Fibroblast of peridontal ligament (primary cell): Measurements from ENCODE around the gene TP63.
"Not testable (repeated sequence)": the region's sequence is repeated elsewhere in the genome, so short reads cannot be mapped to it uniquely, and the experiment has no call there.

ENCODE experiments used
- DNase-seq: peaks from one replicate; pipeline ENCODE4 v3.0.0-alpha.2; 2010; ENCODE audit errors: extremely low read depth

Gene TP63

DNA sequence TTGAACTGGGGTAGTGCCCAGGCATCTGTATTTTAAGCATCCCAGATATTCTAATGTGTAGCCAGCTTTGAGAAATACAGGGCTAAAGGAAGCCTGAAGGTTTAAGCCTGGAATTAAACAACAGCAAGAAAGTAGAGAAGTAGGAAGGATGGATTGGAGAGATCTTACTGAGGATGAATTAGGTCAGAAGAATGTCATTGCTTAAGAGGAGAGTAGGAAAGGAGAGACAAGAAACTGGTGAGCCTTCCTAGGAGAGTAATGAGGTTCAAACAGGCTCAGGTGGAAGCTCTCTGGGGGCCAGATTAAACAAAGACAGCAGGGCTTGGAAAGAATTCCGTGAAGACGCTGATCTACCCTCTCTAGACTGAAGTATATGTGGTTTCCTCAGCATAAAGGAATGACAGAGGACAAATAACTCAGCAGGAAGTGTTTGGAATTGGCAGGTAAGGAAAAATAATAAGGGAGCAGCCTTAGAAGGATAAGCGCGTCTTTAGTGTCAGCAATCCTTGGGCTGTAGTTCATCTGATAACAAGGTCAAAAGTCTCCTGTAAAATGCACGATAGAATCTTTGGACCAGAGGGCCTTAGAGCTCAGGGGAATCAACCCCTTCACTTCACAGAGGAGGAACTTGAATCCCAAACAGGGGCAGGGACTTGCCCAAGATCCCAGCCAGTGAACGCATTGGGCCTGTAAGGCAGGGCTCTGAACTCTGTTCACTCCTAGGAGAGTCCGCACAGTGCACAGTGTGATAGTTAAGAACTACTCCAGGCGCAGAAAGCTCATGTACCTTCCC, 90.9 kb downstream of the TP63 start:
- no peak for DNase-seq

GRCh38 chr3:189724356-189724755, 93.2 kb downstream of the TP63 start:
- peak; percentile 64 for DNase-seq

GRCh38 chr3:189726277-189726676, 95.1 kb downstream of the TP63 start:
- DNase-seq = no peak

GRCh38 chr3:189727158-189727557, 96.0 kb downstream of the TP63 start:
- no peak for DNase-seq

- peak; percentile 84 for DNase-seq
Observed at GRCh38 chr3:189727898-189728297, 96.7 kb downstream of the TP63 start.

DNA sequence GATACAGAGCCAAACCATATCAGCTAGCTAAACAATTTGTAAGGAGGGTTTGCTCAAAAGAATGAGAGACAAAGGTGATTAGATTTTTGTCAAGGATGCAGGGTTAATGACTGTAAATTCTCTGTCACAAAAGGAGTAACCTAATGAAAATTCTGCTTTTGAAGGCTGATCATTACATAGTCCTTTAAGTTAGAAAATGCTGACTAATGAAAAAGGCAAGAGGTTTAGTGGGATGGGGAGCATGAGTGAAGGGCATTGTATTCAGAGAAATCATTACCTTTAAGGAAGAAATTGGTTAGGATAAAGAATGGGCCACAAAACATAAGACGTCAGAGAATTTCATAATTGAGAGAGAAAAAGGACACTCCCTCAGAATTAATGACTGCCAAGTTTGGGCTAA, 97.7 kb downstream of the TP63 start:
- no peak for DNase-seq

DNA sequence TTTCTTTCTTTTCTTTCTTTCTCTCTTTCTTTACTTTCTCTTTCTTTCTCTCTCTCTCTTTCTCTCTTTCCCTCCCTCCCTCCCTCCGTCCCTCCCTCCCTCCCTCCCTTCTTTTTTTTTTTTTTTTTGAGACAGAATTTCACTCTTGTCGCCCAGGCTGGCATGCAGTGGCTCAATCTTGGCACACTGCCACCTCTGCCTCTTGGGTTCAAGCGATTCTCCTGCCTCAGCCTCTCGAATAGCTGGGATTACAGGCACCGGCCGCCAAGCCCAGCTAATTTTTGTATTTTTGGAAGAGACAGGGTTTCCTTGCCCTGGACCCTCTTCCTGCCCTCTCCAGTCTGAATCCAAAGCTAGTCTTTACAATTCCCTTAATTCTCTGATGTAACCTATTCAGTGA, 102.9 kb downstream of the TP63 start:
- no peak for DNase-seq

DNA sequence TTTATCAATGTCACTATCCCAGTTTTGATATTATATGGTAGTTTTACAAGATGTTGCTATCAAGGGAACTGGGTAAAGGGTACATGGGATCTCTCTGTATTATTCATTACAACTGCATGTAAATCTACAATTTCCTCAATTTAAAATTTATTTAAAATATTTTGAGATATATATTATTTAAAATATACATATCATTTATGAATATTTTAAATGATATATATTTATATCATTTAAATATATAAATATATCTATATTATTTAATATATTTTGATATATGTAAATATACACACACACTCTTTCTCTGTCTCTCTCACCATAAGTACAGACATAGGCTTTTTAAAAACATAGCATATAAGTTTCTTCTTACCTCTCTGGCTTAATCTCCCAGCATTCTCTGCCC, 104.7 kb downstream of the TP63 start:
- DNase-seq = no peak

GRCh38 chr3:189737071-189737470, 105.9 kb downstream of the TP63 start:
- peak; percentile 23 for DNase-seq

DNA sequence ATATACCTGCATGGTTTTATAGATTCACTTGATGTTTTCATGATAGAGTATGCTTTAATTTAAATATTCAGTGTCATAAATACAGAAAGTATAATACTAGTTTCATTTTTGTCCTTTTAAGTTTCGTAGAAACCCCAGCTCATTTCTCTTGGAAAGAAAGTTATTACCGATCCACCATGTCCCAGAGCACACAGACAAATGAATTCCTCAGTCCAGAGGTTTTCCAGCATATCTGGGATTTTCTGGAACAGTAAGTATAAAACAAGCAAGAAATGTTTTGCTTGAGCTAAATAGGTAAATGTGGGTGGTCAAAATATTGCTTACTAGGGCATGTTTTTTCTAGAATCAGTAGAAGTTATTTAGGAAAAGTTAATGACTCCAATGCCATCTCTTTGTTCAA, 106.4 kb downstream of the TP63 start:
- DNase-seq = no peak

- no peak for DNase-seq
Observed at GRCh38 chr3:189739378-189739777, 108.2 kb downstream of the TP63 start.

- DNase-seq = no peak
Observed at GRCh38 chr3:189740156-189740555, 109.0 kb downstream of the TP63 start.

DNA sequence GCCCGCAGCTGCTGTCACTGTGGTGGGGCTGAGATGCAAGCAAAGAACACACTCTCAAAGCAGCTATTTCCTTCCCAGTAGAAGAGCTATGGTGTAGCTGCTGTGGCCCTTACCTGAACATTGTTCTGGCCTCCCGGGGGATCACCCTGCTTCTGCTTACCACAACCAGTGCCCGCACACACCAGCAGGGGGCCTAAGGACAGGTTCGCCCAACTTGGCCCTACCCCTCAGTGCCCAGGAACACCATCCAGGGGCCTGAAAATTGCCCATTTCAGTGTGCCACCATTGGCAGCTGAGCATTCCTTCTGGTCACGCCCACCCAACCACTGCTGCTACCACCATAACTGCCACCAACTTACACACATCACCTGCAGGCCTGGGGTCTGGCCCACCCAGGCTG, 113.0 kb downstream of the TP63 start:
- DNase-seq = no peak

- DNase-seq = no peak
Observed at GRCh38 chr3:189745622-189746021, 114.4 kb downstream of the TP63 start.

- DNase-seq = no peak
Observed at GRCh38 chr3:189748046-189748445, 116.9 kb downstream of the TP63 start.

DNA sequence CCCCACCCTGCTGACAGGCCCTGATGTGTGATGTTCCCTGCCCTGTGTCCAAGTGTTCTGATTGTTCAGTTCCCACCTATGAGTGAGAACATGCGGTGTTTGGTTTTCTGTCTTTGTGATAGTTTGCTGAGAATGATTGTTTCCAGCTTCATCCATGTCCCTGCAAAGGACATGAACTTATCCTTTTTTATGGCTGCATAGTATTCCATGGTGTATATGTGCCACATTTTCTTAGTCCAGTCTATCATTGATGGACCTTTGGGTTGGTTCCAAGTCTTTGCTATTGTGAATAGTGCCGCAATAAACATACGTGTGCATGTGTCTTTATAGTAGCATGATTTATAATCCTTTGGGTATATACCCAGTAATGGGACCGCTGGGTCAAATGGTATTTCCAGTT, 119.8 kb downstream of the TP63 start:
- DNase-seq = not testable (repeated sequence)

DNA sequence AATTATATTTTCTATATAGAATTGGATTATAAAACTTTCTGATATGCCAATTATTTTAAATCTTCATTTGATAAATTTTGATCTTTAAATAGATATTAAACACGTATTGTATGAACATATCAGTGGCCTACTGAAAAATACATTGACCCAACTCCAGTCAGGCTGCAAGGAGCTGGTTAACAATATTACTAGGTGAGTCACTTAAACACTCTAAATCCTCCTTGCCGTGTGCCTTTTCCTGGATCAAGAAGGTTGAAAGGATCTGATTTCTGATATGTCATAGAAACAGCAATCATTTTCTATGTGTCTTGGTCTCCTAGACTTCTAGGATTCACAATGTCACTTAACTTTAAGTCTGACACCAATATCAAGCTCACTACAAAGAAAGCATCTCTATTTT, 123.2 kb downstream of the TP63 start:
- no peak for DNase-seq

- no peak for DNase-seq
Observed at GRCh38 chr3:189756582-189757078, 125.4 kb downstream of the TP63 start.

- DNase-seq = no peak
Observed at GRCh38 chr3:189758186-189758585, 127.0 kb downstream of the TP63 start.

- peak; percentile 25 for DNase-seq
Observed at GRCh38 chr3:189766416-189766815, 135.2 kb downstream of the TP63 start.

- no peak for DNase-seq
Observed at GRCh38 chr3:189771842-189772450, 140.8 kb downstream of the TP63 start.

- DNase-seq = peak; percentile 33
Observed at GRCh38 chr3:189772584-189772983, 141.4 kb downstream of the TP63 start.

DNA sequence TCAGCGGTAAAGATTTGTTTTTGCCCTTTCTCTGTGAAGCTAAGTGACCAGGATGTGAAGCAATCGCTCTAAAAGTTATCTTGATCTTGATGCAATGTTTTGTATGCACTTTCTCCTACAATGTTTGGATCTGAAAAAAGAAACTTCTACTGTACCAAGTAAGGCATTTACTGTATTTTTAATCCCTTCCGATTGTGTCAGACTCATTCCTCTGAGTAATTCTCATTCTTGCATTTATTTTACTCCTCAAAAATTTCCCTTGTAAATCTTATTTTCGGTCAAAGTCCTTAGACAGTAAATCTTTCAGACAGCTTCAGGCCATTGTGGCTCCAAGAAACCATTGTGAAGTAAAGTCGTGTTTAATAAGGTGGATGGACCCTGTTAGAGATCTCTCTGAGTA, 141.9 kb downstream of the TP63 start:
- DNase-seq = peak; percentile 86
